Measurements from ENCODE around the gene VCL.

VCL gene

DNA sequence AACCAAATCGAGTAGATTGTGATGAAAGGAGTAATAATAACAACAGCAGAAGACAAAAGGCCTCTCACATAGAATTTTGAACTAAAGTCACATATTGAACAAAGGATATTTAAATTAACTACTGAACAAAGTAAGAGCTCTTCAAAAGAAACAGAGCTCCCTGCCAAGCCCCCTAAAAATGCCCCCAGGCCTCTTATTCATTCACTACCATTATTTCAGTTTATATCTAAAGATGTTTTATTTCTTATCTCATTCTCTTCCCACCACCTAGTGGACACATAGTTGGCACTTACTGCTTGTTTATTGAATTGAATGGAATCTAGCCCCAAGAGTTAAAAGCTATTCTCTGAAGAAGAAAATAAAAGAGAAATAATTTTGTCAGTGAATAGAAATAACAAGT lies 37.4 kb downstream of the VCL start:
- no peaks in the 10 kb centered on the region for H3K9me3 Mint-ChIP-seq
- H3K27me3 Mint-ChIP-seq (ENCODE audit: low read depth) = no peaks in the 10 kb centered on the region
- peak overlapping the region; percentile 7 to 66 (median 50) for H3K27ac Mint-ChIP-seq

DNA sequence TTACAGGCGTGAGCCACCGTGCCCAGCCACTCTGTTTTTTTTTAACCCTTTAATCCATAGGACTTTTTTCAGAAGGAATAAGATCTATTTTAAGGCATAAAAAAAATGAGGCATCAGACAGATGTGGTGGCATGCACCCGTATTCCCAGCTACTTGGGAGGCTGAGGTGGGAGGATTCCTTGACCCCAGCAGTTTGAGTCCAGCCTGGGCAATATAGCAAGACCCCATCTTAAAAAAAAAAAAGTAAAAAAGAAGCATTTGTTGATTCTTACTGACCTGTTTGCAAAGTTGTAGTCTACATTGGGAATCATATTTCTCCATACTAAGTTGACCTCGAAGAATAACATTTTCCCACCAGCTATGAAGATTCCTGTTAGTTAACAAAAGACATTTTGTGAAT lies 38.6 kb downstream of the VCL start:
- peaks cover 24% of the 10 kb centered on the region for H3K36me3 Mint-ChIP-seq (ENCODE audit: low read depth)
- TF ChIP-seq, protein P1, sequence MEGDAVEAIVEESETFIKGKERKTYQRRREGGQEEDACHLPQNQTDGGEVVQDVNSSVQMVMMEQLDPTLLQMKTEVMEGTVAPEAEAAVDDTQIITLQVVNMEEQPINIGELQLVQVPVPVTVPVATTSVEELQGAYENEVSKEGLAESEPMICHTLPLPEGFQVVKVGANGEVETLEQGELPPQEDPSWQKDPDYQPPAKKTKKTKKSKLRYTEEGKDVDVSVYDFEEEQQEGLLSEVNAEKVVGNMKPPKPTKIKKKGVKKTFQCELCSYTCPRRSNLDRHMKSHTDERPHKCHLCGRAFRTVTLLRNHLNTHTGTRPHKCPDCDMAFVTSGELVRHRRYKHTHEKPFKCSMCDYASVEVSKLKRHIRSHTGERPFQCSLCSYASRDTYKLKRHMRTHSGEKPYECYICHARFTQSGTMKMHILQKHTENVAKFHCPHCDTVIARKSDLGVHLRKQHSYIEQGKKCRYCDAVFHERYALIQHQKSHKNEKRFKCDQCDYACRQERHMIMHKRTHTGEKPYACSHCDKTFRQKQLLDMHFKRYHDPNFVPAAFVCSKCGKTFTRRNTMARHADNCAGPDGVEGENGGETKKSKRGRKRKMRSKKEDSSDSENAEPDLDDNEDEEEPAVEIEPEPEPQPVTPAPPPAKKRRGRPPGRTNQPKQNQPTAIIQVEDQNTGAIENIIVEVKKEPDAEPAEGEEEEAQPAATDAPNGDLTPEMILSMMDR (IDR thresholded peaks at IDR 0.05; ENCODE audit: unreplicated experiment in 3 of 3) = no peak
- no peak overlapping the region for H3K4me3 Mint-ChIP-seq
- H3K9me3 Mint-ChIP-seq = no peaks in the 10 kb centered on the region
- H3K4me1 Mint-ChIP-seq = peaks cover 50% of the 10 kb centered on the region
- no peak overlapping the region for H3K27ac Mint-ChIP-seq
- H3K27me3 Mint-ChIP-seq (ENCODE audit: low read depth) = no peaks in the 10 kb centered on the region

More for the DNA sequence above, 37.4 kb downstream of the VCL start:
- TF ChIP-seq, protein P1 (IDR thresholded peaks at IDR 0.05; ENCODE audit: unreplicated experiment in 3 of 3) = peak; percentile 18 to 29 (median 22)
- no peak overlapping the region for H3K4me3 Mint-ChIP-seq
- peaks cover 58% of the 10 kb centered on the region for H3K4me1 Mint-ChIP-seq
- peaks cover 28% of the 10 kb centered on the region for H3K36me3 Mint-ChIP-seq (ENCODE audit: low read depth)

DNA sequence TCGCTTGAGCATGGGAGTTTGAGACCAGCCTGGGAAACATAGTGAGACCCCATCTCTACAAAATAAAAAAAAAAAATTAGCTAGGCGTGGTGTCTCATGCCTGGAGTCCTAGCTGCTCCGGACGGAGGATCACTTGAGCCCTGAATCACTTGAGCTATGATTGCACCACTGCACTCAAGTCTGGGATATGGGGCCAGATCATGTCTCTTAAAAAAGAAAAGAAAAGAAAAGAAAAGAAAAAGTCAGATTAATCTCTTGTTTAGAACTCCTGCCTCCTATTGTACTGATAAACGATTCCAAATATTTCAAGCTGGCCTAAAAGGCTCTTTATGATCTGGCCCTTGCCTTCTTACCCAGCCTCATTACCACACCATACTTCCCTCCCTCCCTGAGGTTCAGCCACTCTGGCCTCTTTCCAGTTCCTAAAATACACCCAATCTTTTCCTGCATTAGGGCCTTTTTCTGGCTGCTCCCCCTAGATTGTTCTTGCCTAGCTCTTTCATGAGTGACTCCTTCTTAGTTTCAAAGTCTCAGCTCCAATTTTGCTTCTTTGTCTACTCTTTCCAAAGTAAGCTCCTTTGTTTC lies 41.7 kb downstream of the VCL start:
- Mint-ChIP-seq H3K4me1 (peaks cover 31% of the 10 kb centered on the region), H3K27ac (peak overlapping the region; percentile 21 to 37 (median 24)), H3K27me3 (ENCODE audit: low read depth) (no peaks in the 10 kb centered on the region), H3K36me3 (ENCODE audit: low read depth) (peaks cover 31% of the 10 kb centered on the region), H3K9me3 (no peaks in the 10 kb centered on the region), H3K4me3 (no peak overlapping the region)
- TF ChIP-seq, protein P1 (IDR thresholded peaks at IDR 0.05; ENCODE audit: unreplicated experiment in 3 of 3) = no peak

DNA sequence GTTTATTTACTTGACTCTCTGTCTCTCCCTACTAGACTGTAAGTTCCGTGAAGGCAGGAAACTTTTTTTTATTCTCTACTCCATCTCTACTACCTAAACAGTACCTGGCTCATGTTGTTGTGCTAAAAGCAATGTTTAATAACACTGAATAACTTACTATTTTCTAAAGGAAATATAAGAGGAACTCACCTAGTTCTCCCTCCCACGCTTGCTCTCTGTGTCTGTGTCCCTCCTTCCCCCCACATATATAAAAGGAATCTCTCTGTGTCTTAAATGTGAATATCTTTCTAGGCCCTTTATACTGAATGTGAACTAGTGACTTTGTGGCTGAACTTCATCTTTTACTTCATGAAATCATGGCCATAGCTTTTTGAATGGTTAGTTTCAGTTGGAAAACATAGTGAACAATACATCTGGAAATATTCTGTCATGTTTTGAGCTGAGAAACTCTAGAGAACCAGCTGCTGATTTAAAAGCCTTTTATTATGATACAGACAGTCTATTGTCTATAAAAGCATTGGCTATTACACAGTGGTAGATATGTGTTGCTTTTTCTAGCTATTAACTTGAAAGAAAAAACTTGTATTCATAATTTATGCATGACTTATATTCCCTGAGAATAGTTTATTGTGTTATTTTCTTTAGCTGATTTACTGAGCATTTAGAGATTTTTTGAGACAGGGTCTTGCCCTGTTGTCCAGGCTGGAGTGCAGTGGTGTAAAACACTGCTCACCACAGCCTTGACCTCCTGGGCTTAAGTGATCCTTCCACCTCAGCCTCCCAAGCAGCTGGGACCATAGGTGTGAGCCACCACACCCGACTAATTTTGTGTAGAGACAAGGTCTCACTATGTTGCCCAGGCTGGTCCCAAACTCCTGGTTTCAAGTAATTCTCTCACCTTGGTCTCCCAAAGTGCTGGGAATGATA lies 42.5 kb downstream of the VCL start:
- H3K9me3 Mint-ChIP-seq = no peaks in the 10 kb centered on the region
- H3K27ac Mint-ChIP-seq = peak overlapping the region; percentile 21 to 37 (median 24)
- TF ChIP-seq, protein P1 (IDR thresholded peaks at IDR 0.05; ENCODE audit: unreplicated experiment in 3 of 3) = no peak
- peaks cover 26% of the 10 kb centered on the region for H3K4me1 Mint-ChIP-seq
- H3K36me3 Mint-ChIP-seq (ENCODE audit: low read depth) = peaks cover 39% of the 10 kb centered on the region
- H3K4me3 Mint-ChIP-seq = no peak overlapping the region
- no peaks in the 10 kb centered on the region for H3K27me3 Mint-ChIP-seq (ENCODE audit: low read depth)

DNA sequence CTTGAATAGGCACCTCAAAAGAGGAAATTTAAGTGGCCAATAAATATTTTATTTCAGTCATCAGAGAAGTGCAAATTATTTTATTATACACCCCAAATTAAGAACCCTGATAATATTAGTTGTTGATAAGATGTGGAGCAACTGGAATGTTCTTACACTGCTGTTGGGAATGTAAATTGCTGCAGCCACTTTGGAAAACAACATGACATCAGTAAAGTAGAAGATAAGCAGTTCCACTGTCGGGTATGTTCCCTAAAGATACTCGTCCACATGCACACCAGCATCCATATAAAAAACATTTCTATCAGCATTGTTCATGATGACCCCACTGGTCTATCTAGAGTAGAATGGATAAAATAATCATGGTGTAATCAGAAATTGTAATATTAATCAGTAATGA lies 46.5 kb downstream of the VCL start:
- TF ChIP-seq, protein P1 (IDR thresholded peaks at IDR 0.05; ENCODE audit: unreplicated experiment in 3 of 3) = no peak
- Mint-ChIP-seq H3K9me3 (no peaks in the 10 kb centered on the region), H3K36me3 (ENCODE audit: low read depth) (peaks cover 34% of the 10 kb centered on the region), H3K4me1 (peaks cover 35% of the 10 kb centered on the region), H3K27me3 (ENCODE audit: low read depth) (no peaks in the 10 kb centered on the region), H3K27ac (no peak overlapping the region), H3K4me3 (no peak overlapping the region)
